SH-SY5Y (cell line): ENCODE results near the gene IL4R.

Experiments
- GATA2 ChIP-seq: IDR thresholded peaks from 2 replicates; pipeline ENCODE4 v1.6.1; 2011; ENCODE audit warnings: mild to moderate bottlenecking, low read depth, low read length
- GATA3 ChIP-seq: IDR thresholded peaks from 2 replicates; pipeline ENCODE4 v1.6.1; 2011; ENCODE audit warnings: low read depth, mild to moderate bottlenecking, low read length, moderate library complexity

IL4R gene

GRCh38 chr16:27344721-27345120 is 30.9 kb downstream of the IL4R start:
- no peak for TF ChIP-seq GATA3
- TF ChIP-seq GATA2: no peak

GRCh38 chr16:27345201-27345600 is 31.4 kb downstream of the IL4R start:
- TF ChIP-seq GATA3 (no peak), GATA2 (no peak)

- TF ChIP-seq GATA2 (no peak), GATA3 (no peak)
These were observed 33.0 kb downstream of the IL4R start for GRCh38 chr16:27346819-27347218.

GRCh38 chr16:27347930-27348685 is 34.3 kb downstream of the IL4R start:
- peak; percentile 82 for TF ChIP-seq GATA2
- no peak for TF ChIP-seq GATA3

- no peak for TF ChIP-seq GATA2
- no peak for TF ChIP-seq GATA3
These were observed 35.5 kb downstream of the IL4R start for GRCh38 chr16:27349276-27349675.

GRCh38 chr16:27350006-27350405 is 36.2 kb downstream of the IL4R start:
- TF ChIP-seq GATA3 (no peak), GATA2 (no peak)

GRCh38 chr16:27351989-27352388 is 38.2 kb downstream of the IL4R start:
- no peak for TF ChIP-seq GATA3
- no peak for TF ChIP-seq GATA2

GRCh38 chr16:27353853-27354252 is 40.1 kb downstream of the IL4R start:
- TF ChIP-seq GATA3: no peak
- no peak for TF ChIP-seq GATA2

GRCh38 chr16:27355610-27356009 is 41.8 kb downstream of the IL4R start:
- TF ChIP-seq GATA3: no peak
- no peak for TF ChIP-seq GATA2

GRCh38 chr16:27356794-27357193 is 43.0 kb downstream of the IL4R start:
- TF ChIP-seq GATA3 (no peak), GATA2 (no peak)

- TF ChIP-seq GATA2: no peak
- no peak for TF ChIP-seq GATA3
These were observed 45.3 kb downstream of the IL4R start for GRCh38 chr16:27359051-27359450.

- TF ChIP-seq GATA2 (no peak), GATA3 (no peak)
These were observed 45.8 kb downstream of the IL4R start for GRCh38 chr16:27359615-27360014.

- TF ChIP-seq GATA2 (no peak), GATA3 (no peak)
These were observed 48.2 kb downstream of the IL4R start for GRCh38 chr16:27361987-27362386.

- no peak for TF ChIP-seq GATA3
- no peak for TF ChIP-seq GATA2
These were observed 48.9 kb downstream of the IL4R start for GRCh38 chr16:27362570-27363245.

GRCh38 chr16:27363246-27363632 is 49.5 kb downstream of the IL4R start:
- TF ChIP-seq GATA3 (no peak), GATA2 (no peak)

- TF ChIP-seq GATA3 (no peak), GATA2 (no peak)
These were observed 50.0 kb downstream of the IL4R start for GRCh38 chr16:27363797-27364196.
